Left ventricle myocardium superior (tissue), 1 donor: ENCODE data around the gene AIMP2. TPM values are rescaled to one million over a fixed set of nuclear protein-coding genes. Genes with fewer than 3 reads are reported as not detected.
A peak's percentile ranks its signal among the peaks of the same experiment; 100 is the strongest.
"Not testable (repeated sequence)": the region's sequence is repeated elsewhere in the genome, so short reads cannot be mapped to it uniquely, and the experiment has no call there.

ENCODE experiments used
- ATAC-seq: fragments of 200-7000 bp; cut with Tn5 transposase; one replicate; pipeline ENCODE4 v1.9.1; 2020; ENCODE audit warnings: mild to moderate bottlenecking, moderate library complexity
- DNase-seq: peaks from one replicate; pipeline ENCODE4 v3.0.0-alpha.2; 2020
- intact Hi-C: fragments of 100-400 bp; cut with micrococcal nuclease; formaldehyde crosslinking; loops from one replicate; pipeline ENCODE4 v1.11.0; 2022
- long read RNA-seq: library from polyadenylated mRNA; unstranded; transcript quantifications from one replicate; pipeline ENCODE4 v2.0.0, GENCODE V29; 2021
- total RNA-seq: library from RNA; stranded (reverse); fragmentation: NEBNext Ultra II Directional; extraction: Animal tissue kit (Norgen Biotek cat#: 25700); gene quantifications from one replicate; pipeline ENCODE4 v1.2.1, GENCODE V29; 2021
- donor health status: DM: no; HTN: yes; CAD: no; lungs with severe emphysema.

AIMP2 gene
- 54.8 TPM for total RNA-seq
- long read RNA-seq, transcript AIMP2-201 (4 exons, 1,225 nt): major isoform, 50 of 67 reads
- long read RNA-seq, partial matches to known transcripts: 4 of 67 reads
- long read RNA-seq, other reads (novel, unspliced or antisense): 11 of 67 reads

DNA sequence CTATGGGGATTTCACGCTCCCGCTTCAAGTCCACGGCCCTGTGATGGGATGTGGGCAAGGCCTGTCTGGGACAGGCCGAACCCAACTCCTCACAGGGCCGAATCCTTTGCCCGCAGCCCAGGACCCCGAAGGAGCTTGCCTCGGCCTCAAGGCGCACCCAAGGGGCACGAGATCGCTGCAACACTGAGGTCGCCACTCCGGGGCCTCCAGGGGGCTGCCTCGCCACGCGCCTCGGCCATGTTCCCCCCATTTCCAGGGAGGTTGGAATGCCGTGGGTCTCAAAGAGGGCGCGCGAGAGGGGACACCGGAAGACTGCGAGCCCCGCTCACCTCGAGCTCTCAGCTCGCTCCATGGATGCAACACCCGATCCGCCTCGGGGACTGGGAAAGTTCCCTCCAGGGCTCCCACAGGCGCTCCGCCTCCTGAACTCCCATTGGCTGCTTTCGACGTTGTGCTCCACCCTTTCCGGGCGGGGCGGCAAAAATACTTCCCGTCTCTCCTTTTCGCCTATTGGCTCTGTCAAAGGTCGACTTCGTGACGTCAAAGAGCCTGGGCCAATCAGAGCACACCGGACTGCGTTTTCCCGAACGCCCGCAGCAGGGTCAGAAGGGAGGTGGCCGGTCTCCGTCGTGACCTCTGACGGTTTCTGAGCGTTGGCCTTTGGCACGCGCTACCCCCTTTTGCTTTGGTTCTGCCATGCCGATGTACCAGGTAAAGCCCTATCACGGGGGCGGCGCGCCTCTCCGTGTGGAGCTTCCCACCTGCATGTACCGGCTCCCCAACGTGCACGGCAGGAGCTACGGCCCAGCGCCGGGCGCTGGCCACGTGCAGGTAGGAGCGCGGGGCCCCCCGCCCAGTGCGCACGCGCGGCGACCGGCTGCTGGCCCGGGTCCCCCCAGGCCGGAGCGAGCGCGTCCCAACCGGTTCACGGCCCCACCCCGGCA, at the start of gene AIMP2, which contains the start of gene PMS2:
Gene AIMP2, plus strand, starts transcription at position 605 of the 944 bp plus-strand sequence. Its CDS starts 92 bp downstream, at position 697.
Gene PMS2, minus strand, starts transcription at position 382 of the 944 bp plus-strand sequence. Its CDS starts 30 bp downstream, at position 352.
- peak; percentile 97 for ATAC-seq
- DNase-seq: peak; percentile 97
- intact Hi-C loops: no loop called here

DNA sequence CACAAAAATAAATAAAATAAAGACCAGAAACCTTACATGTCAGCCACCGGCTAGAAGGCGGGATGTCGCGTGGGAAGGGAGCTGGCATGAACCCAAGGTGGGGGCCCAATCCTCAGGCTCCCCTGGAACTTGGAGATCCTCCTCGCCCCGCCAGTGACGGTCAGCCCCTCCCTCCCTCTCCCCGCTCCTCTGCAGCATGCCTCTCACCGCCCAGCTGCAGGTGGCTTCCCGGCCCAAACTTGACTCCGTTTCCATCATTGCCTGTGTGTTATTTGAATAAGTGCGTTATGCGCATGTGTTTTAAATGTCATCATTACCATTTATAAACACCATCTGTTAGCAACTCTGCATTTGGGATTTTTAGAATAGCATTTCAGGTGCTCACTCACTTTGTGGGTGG, 45.9 kb upstream of the AIMP2 start:
- DNase-seq, ATAC-seq, intact Hi-C loops: not testable (repeated sequence)

GRCh38 chr7:5963810-5964209, 45.3 kb upstream of the AIMP2 start:
- DNase-seq, intact Hi-C loops, ATAC-seq: not testable (repeated sequence)

DNA sequence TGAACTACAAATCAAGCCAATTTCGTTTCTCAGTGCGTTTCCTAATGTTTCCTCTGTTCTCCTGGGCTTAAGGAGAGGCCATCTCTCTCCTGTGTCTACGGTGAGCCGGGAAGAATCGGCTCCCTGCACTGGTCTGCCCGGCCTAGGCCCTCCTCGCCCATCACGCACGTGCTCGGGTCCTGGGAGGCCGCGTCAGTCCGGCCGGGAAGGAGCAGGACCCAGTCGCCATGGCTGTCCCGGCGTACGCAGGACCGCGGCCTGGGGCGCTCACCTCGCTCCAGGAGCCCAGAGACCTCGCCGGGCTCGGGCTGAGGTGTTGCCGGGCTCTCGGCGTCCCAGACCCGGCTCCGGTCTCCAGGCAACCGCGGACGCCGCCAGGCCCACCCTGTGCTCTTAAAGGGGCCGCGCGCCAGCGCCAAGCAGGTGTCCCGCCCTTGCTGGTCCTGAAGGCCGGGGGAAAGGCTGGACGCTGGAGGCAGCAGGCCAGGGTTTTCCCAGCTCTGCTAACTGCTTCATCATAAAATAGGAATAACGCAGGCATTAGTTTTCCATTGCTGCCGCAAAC, 38.6 kb upstream of the AIMP2 start, which contains the start of gene RSPH10B:
Gene RSPH10B, minus strand, starts transcription at position 343 of the 565 bp plus-strand sequence. CDS start 3,573 bp downstream, outside the sequence.
- DNase-seq, intact Hi-C loops: not testable (repeated sequence)
- ATAC-seq: peak; percentile 82

GRCh38 chr7:5973580-5973979, 35.5 kb upstream of the AIMP2 start:
- intact Hi-C loops, ATAC-seq, DNase-seq: not testable (repeated sequence)

DNA sequence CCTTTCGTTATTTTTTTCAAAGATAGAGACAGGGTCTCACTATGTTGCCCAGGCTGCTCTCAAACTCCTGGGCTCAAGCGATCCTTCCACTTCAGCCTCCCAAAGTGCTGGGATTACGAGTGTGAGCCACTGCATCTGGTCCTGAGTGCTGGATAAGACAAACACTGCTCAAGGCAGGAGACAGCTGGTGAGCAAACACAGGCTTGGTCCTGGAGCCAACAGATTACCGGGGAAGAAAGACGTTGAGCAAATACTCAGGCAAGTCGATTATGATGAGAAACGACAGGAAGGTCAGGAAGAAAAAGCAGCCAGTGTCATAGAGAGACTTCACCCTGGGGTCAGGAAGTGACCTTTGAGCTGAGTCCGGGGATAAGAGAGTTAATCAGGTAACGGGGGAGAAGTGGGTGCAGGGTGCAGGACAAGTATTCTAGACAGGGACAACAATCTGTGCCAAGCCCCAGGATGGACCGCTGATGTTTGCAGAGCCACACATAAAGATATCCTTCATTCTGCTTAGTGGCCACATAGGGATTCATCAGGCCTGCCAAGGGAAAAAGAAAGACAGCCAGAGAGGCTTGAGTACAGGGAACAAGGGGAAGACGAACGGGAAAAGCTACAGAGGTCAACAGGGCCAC, 29.3 kb upstream of the AIMP2 start:
- DNase-seq, ATAC-seq, intact Hi-C loops: not testable (repeated sequence)

DNA sequence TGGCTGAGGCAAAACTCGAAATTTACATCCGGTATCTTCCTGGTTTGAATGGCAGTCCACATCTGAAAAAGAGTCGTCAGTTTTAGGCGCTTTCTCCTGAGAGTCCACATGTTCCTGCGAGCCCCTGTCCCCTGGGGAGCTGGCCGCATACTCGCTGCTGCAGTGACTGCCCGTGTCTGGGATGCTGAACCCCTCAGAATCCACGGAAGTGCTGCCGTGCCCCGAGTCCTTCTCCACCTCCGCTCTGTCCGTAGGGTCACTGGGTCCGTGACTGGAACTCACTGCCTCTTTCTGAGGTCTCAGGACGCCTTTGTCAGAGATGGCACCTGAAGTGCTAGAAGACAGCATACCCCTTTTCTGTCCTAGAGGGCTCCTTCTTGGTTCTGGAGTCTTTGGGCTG, 22.0 kb upstream of the AIMP2 start:
- intact Hi-C loops, DNase-seq, ATAC-seq: not testable (repeated sequence)

DNA sequence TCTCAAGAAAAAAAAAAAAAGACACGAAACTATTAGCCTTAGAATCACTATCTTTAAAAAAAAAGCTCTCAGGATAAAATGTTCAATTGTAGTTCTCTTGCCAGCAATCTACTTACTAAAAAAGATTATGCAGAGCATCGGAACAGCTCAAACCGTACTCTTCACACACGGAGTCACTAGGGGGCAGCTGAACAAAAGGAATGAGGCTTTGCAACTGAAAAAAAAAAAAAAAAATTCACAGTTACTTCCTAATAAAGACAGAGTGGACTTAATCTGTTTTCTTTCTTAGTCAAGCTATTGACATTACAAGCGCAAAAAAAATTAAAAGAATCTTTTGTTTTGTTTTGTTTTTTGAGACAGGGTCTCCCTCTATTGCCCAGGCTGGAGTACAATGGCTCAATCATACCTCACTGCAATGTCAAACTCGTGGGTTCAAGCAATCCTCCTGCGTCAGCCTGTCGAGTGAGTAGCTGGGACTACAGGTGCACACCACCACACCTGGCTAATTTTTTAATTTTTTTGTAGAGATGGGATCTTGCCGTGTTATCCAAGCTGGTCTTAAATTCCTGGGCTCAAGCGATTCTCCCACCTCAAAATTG, 11.8 kb upstream of the AIMP2 start:
- no peak for DNase-seq
- intact Hi-C loops: loop anchor here (10.0 kb wide), 1 partner anchor 327 kb away; no protein-coding TSS in a partner anchor

DNA sequence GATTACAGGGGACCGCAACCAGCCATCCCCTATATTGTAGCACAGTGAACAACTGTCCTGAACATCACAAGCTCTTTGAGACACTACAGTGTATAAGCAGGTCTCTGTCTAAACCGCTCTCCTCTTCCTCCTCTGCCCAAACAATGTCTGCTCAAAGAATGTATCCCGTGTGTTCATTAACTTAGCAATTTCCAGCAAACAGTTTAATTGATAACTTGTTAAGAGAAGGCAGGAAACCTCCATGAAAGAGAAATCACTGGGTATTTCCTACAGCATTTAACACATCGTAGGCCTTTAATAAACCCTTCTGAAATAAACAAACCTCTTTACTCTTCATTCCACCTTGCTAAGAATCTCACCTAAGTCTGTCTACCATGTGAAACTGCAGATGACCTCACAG, 1.7 kb upstream of the AIMP2 start:
- DNase-seq (no peak), ATAC-seq (no peak)
- intact Hi-C loops: no loop called here

More for the DNA sequence above, 11.8 kb upstream of the AIMP2 start:
- peak; percentile 71 for ATAC-seq

DNA sequence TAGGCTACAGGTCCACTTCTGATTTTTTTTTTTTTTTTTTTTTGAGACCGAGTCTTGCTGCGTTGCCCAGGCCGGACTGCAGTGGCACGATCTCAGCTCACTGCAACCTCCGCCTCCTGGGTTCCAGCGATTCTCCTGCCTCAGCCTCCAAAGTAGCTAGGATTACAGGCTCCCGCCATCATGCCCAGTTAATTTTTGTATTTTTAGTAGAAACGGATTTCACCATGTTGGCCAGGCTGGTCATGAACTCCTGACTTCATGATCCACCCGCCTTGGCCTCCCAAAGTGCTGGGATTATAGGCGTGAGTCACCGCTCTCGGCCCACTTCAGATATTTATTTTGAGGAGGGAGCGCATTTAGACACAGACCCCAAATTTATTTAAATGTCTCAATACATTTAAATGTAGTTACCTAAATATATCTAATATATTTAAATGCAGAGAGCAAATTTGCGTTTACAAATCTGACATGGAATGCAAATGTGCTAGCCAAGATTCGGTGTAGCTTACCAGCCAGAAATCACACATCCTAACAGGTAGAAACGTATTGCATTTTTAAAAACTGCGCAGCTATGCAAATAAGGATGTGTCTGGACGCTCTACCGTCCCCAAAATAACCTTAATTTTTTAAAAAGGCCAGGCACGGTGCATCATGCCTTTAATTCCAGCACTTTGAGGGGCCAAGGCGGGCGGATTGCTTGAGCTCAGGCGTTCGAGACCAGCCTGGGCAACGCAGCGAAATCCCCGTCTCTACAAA, 1.1 kb upstream of the AIMP2 start:
- DNase-seq, ATAC-seq, intact Hi-C loops: not testable (repeated sequence)

GRCh38 chr7:6010370-6010769, 1.3 kb downstream of the AIMP2 start:
- DNase-seq, ATAC-seq, intact Hi-C loops: not testable (repeated sequence)

GRCh38 chr7:6011541-6011940, 2.5 kb downstream of the AIMP2 start:
- intact Hi-C loops: no loop called here
- ATAC-seq: no peak

GRCh38 chr7:6012355-6013104, 3.5 kb downstream of the AIMP2 start:
- ATAC-seq (no peak), DNase-seq (no peak)
- intact Hi-C loops: no loop called here

More at GRCh38 chr7:6011541-6011940, 2.5 kb downstream of the AIMP2 start:
- DNase-seq: no peak

GRCh38 chr7:6015917-6016652, 7.0 kb downstream of the AIMP2 start:
- peak; percentile 88 for ATAC-seq
- peak; percentile 85 for DNase-seq
- intact Hi-C loops: no loop called here

GRCh38 chr7:6016653-6016966, 7.5 kb downstream of the AIMP2 start:
- intact Hi-C loops: no loop called here
- no peak for DNase-seq
- no peak for ATAC-seq

DNA sequence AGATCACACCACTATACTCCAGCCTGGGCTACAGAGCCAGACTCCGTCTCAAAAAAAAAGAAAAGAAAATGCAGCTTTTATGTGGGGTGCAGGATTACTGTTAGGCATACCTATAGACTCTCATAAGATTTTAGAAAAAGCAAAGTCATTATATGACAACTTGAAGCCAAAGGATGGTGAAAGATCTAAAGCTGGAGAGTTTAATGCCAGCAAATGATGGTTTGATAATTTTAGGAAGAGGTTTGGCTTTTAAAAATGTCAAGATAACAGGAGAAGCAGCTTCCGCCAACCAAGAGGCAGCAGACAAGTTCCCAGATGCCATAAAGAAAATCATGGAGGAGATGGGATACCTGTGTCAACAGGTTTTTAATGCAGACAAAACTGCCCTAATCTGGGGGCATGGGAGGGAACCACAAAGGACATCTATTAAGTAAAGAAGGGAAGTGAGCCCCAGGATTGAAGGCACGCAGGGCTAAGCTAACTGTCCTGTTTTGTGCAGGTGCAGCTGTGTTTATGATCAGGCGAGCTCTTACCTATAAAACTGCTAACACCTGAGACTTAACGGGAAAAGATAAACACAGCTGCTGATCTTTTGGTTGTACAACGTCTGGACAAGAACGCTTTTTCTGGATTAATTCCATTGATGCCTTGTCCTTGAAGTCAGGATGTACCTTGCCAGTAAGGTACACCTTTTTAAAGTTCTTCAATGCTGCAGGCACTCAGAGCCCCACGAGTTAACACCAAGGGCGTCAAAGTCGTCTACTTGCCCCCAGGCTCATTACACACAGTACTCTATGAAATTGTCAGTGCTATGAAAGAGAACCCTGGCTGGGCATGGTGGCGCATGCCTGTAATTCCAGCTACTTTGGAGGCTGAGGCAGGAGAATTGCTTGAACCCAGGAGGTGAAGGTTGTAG, 11.6 kb downstream of the AIMP2 start:
- intact Hi-C loops: no loop called here
- no peak for DNase-seq
- ATAC-seq: no peak
